ENCODE measurements around the gene TSPAN18. TPM values are rescaled to one million over a fixed set of nuclear protein-coding genes. Genes with fewer than 3 reads are reported as not detected.

Gene TSPAN18
- total and polyA plus RNA-seq, 2 donors from 2014 or later, result 13.8 to 38.1 TPM

GRCh38 chr11:44952082-44952481, 225.3 kb downstream of the TSPAN18 start:
- intact Hi-C loops (cut with DNase I), result no loop called here
- no peak for TF ChIP-seq CTCF (IDR thresholded peaks at IDR 0.05; ENCODE audit: borderline replicate concordance, extremely low read depth, insufficient read depth)
- H3K9ac ChIP-seq (ENCODE audit: low read length in 3 of 3), result no peak overlapping the region

GRCh38 chr11:44952500-44953260, 225.9 kb downstream of the TSPAN18 start:
- TF ChIP-seq CTCF (IDR thresholded peaks at IDR 0.05; ENCODE audit: borderline replicate concordance, extremely low read depth, insufficient read depth), result no peak
- no peaks in the 10 kb centered on the region for H3K27me3 ChIP-seq (ENCODE audit: control insufficient read depth, insufficient read depth, low read length)
- intact Hi-C loops (cut with DNase I), result no loop called here
- no peak overlapping the region for H3K9ac ChIP-seq (ENCODE audit: low read length in 3 of 3)
- H3K4me3 ChIP-seq (ENCODE audit: low read length in 3 of 3), result no peak overlapping the region
- H3K4me1 ChIP-seq (ENCODE audit: control insufficient read depth in 2 of 3, insufficient read depth in 2 of 3, low read depth in 1 of 3, low read length in 3 of 3), result peaks cover 0 to 11% (median 3%) of the 10 kb centered on the region in 3 donors
- DNase-seq, result peak in 1 of 5 donors; percentile 44
- H3K36me3 ChIP-seq (ENCODE audit: control insufficient read depth in 2 of 3, insufficient read depth in 3 of 3, low read length in 3 of 3), result no peaks in the 10 kb centered on the region
- H3K27ac ChIP-seq (ENCODE audit: low read depth in 2 of 2, low read length in 2 of 2), result no peak overlapping the region
- H3K9me3 ChIP-seq (ENCODE audit: control insufficient read depth in 2 of 3, insufficient read depth in 1 of 3, low read length in 3 of 3), result no peaks in the 10 kb centered on the region
- FAIRE-seq, result no peak

More at GRCh38 chr11:44952082-44952481, 225.3 kb downstream of the TSPAN18 start:
- FAIRE-seq (no peak), DNase-seq (peak in 1 of 5 donors; percentile 39)
- H3K9me3 ChIP-seq (ENCODE audit: control insufficient read depth in 2 of 3, insufficient read depth in 1 of 3, low read length in 3 of 3), result no peaks in the 10 kb centered on the region
- no peak overlapping the region for H3K27ac ChIP-seq (ENCODE audit: low read depth in 2 of 2, low read length in 2 of 2)
- no peak overlapping the region for H3K4me3 ChIP-seq (ENCODE audit: low read length in 3 of 3)
- H3K36me3 ChIP-seq (ENCODE audit: control insufficient read depth in 2 of 3, insufficient read depth in 3 of 3, low read length in 3 of 3), result no peaks in the 10 kb centered on the region
- peaks cover 0 to 11% (median 3%) of the 10 kb centered on the region in 3 donors for H3K4me1 ChIP-seq (ENCODE audit: control insufficient read depth in 2 of 3, insufficient read depth in 2 of 3, low read depth in 1 of 3, low read length in 3 of 3)
- H3K27me3 ChIP-seq (ENCODE audit: control insufficient read depth, insufficient read depth, low read length), result no peaks in the 10 kb centered on the region

GRCh38 chr11:44954051-44954906, 227.5 kb downstream of the TSPAN18 start:
- no peak overlapping the region for H3K4me3 ChIP-seq (ENCODE audit: low read length in 3 of 3)
- intact Hi-C loops (cut with DNase I), result no loop called here
- H3K27me3 ChIP-seq (ENCODE audit: control insufficient read depth, insufficient read depth, low read length), result no peaks in the 10 kb centered on the region
- no peak for FAIRE-seq
- no peak overlapping the region for H3K9ac ChIP-seq (ENCODE audit: low read length in 3 of 3)
- H3K4me1 ChIP-seq (ENCODE audit: control insufficient read depth in 2 of 3, insufficient read depth in 2 of 3, low read depth in 1 of 3, low read length in 3 of 3), result peaks cover 0 to 8% (median 3%) of the 10 kb centered on the region in 3 donors
- peak in 1 of 5 donors; percentile 58 for DNase-seq
- no peak overlapping the region for H3K27ac ChIP-seq (ENCODE audit: low read depth in 2 of 2, low read length in 2 of 2)
- H3K9me3 ChIP-seq (ENCODE audit: control insufficient read depth in 2 of 3, insufficient read depth in 1 of 3, low read length in 3 of 3), result no peaks in the 10 kb centered on the region
- no peak for TF ChIP-seq CTCF (IDR thresholded peaks at IDR 0.05; ENCODE audit: borderline replicate concordance, extremely low read depth, insufficient read depth)
- no peaks in the 10 kb centered on the region for H3K36me3 ChIP-seq (ENCODE audit: control insufficient read depth in 2 of 3, insufficient read depth in 3 of 3, low read length in 3 of 3)
